ENCODE results near the gene MARVELD3.

The MARVELD3 gene

DNA sequence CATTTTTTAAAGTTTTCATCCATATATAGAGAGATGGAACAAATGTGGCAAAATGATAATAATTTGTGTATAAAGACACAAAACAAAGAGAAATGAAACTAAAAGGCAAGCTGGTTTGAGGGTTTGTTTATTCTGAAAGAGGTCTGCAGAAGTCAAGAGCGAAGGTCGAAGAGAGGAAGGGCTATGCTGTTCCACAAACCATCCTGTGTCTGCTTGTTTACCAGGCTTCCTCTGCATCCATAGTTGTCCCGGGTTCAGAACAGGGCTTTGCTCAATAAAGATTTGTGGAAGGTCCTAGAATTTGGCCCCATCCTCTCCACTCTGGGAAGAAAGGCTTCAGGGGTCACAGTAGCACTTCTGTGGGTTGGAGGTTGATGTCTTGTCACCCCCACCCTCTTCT, 2.4 kb upstream of the MARVELD3 start:
- DNase-seq: no peak

DNA sequence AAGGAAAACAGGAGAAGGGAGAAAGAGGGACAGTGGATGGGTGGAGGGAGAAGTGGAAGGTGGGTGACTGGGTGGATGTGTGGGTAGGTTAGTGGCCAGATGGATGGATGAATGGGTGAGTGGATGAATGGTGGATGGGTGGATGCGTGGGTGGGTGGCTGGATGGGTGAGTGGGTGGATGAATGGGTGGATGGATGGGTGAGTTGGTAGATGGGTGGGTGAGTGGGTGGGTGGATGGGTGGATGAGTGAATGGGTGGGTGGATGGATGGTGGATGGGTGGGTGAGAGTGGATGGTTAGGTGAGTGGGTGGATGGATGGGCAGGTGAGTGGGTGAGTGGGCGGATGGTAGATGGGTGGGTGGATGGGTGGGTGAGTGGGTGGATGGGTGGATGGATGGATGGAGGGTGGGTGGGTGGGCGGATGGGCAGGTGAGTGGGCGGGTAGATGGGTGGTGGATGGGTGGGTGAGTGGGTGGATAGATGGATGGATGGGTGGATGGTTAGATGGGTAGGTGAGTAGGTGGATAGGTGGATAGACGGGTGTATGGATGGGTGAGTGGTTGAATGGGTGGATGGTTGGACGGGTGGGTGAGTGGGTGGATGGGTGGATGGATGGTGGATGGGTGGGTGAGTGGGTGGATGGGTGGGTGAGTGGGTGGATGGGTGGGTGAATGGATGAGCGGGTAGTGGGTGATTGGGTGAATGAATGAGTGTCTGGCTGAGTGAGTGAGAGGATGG, 702 bp upstream of the MARVELD3 start:
- no peak for DNase-seq

DNA sequence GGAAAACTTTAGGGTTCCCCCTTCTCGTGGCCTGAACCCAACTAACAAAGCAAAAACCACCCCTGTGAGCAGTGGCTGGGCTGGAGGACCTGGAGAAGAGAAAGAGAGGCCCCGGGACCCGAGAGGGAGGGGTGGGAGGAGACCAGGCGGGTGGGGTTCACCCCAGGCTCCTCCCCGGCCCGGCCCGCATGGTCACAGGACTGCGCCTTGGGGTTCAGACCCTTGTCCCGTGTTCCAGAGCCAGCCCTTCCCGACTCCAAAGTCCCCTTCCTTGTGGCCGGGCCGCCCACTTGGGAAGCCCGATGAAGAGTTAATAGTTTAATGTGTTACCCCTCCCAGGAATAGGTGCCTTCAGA, 852 bp downstream of the MARVELD3 start:
- no peak for DNase-seq

DNA sequence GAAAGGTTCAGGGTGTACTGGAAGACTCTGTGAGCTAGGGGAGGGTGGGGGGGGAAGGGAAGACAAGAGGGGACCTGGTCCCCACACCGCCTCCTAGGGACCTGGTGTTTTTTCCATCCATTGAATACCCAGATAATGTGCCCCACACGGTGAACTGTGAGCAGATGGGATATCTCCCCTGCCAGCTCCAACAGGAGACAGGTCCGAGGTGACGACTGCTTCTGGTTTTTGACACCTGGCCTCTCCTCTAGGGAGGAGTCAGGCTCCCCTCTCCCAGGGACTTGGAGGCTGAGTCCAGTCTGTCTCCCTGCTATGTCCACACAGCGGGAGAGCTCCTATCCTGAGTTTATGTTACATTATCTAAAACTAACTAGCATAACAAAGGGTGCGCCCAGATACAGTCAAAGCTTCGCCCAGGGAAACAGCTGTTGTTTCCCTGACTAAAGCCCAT, 1.8 kb downstream of the MARVELD3 start:
- no peak for DNase-seq

DNA sequence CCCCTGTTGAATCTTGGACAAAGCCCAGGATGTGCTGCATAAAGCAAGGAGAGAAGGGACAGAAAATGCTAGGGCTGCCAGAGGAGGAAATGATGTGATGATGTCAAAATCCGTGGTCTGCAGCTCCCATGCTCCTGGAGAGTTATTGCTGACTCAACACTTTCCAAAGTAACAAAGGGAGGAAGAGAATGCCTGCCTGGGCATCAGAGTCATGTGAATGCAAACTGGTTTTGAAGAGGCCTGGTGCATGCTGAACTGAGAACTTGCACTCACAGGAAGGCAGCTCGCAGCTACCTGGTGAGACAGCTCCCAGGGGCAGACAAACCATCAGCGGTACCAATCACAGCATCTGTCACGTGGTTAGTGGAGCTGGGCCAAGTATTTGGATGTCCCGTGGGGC, 2.8 kb downstream of the MARVELD3 start:
- no peak for DNase-seq

GRCh38 chr16:71629278-71630016, 3.5 kb downstream of the MARVELD3 start:
- no peak for DNase-seq

GRCh38 chr16:71630808-71631207, 4.8 kb downstream of the MARVELD3 start:
- no peak for DNase-seq

DNA sequence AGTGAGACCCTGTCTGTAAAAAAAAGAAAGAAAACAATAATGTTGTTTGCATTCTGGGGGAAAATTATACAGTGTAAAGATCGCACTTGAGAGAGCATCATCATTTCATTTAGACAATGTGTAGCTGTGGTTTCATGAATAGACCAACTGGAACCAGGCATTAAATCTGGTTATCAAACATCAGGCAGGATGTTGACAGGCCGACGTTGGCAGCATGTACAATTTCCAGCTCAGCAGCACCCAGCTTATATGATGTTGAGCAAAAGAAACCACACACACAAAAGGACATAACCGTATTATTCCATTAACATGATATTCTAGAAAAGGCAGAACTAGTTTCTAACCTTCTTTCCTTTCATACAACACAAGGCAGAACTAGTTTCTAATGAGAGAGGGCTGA, 5.8 kb downstream of the MARVELD3 start:
- DNase-seq: no peak

DNA sequence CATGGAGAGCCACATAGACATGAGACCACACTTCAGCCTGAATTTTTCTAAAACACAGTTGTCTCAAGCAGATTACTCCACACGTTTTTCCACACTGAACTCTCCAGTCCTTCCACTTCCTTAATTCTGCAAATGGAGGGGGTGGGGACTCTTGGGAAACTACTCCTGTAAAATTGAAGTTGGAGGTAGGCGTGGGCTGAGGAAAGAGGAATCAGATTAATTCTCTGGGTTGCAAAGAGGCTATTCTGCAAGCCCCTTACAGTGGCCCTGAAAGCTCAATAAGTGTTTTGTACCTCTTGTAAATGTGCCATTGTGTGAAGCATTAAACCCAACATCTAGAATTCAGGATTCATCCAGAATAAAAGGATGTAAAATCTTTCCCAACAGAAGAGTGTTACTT, 9.6 kb downstream of the MARVELD3 start:
- no peak for DNase-seq

GRCh38 chr16:71637398-71637797, 11.4 kb downstream of the MARVELD3 start:
- no peak for DNase-seq

- no peak for DNase-seq
Observed at GRCh38 chr16:71645450-71645849, 19.5 kb downstream of the MARVELD3 start.

GRCh38 chr16:71647391-71647790, 21.4 kb downstream of the MARVELD3 start:
- DNase-seq: no peak

- DNase-seq: no peak
Observed at GRCh38 chr16:71648162-71648561, 22.2 kb downstream of the MARVELD3 start.

GRCh38 chr16:71648921-71649320, 22.9 kb downstream of the MARVELD3 start:
- no peak for DNase-seq

DNA sequence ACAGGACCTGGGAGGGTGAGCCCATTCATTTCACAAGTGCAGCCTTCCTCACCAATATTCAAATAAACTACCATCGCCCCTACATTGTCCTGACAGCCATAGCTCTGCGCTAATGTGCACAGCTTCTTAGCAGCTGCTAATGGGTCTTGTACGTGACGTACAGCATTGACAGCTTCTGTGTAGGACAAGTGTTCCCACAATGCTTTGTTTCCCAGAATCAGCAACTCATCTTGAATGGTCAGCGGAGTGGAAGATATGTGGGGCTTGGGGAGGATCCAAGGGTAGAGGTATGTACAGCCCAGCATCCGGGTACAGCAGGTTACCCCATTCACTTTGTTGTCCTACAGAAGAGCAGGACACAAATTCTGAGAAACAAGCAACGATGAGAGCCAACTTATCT, 23.7 kb downstream of the MARVELD3 start:
- DNase-seq: no peak

DNA sequence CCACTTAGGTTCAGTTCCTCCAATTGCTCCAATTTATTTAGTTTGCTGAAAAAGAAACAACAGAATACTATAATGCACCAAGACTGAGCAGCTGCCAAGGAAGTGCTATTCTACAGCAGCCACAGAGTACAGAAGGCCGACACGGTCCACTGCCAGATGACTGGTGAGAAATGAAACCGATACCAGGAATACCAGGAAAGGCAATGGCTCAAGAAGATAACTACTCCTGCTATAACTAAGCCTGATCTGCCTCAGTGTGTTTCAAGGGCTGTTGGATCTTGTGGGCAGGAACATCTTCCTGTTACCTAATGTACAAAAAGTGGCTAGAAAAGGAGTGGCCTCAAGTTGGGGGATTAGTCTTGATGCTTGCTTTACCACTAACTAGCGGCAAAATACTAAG, 32.8 kb downstream of the MARVELD3 start:
- no peak for DNase-seq

DNA sequence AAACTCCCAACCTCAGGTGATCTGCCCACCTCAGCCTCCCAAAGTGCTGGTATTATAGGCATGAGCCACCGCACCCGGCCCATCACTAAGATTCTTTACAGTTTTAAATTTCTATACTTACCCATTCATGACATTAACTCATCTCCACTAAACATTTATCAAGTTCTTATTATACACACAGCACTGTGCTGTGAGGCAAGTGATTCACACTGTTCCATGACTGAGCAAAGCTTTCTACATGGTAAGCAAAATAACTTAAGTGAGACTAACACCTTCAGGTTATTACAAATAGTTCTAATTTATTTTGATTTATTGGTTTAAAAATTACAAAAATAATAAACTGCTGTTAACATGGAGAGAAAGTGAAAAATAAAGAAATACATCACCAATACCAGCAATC, 33.5 kb downstream of the MARVELD3 start:
- no peak for DNase-seq

- no peak for DNase-seq
Observed at GRCh38 chr16:71666264-71666663, 40.3 kb downstream of the MARVELD3 start.

DNA sequence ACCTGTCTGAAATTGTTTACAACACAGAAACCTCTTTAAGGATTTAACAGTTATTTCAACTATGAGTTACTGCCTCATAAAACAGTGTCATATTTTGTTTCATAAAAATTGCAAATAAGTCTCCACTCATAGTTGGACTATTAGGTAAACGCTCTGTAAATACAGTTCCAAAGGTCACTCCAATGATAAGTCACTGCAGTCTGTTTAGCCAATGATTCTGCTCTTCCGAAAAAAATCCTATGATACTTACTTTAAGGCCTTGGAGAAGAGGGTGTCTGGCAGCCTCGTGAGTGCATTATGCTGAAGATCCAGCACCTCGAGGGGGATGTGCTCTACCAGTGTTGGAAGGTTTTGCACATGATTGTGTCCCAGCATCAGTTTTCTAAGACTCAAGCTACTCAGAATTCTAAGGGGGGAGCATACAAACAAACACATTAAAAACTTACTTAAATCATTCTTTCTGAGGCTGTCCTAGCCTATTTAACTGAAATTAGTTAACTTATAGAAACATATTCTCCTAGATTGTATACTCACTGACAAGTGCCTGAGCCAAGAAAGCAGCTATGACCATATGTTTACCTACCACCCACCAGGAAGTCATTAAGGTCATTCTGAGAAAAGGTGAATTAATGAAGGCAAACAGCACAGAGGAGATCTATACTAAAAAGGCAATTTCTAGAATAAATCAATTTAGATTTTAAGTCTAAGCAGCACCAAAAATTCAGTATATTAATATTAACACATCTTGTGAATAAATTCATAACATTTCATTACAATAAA, 41.1 kb downstream of the MARVELD3 start:
- DNase-seq: no peak

DNA sequence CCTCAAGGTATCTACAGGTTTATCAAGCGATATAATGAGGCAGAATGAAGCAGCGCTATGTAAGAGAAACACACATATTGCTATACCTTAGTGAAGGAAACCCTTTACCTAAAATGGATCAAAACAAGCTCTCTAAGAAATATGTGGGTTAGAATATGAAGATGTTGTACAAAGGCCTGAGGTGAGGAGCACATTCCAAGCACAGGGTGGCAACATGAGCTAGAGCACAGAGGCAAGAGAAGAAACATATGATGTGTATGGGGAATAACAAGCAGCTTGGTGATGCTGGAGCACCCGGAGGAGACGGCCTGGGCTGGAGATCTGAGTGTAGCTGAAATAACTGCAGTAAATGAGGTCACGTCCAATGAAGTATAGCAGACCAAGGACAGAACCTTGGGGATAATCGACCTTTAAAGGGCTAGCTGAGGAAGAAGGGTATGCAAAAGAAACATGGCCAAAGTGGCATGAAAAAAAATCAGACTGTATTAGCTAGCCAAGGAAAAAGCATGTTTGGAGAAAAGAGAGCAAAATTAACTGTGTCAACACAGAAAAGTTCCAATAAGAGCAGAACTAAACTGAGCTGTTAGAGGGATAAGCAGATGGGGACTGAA, 44.0 kb downstream of the MARVELD3 start:
- no peak for DNase-seq

DNA sequence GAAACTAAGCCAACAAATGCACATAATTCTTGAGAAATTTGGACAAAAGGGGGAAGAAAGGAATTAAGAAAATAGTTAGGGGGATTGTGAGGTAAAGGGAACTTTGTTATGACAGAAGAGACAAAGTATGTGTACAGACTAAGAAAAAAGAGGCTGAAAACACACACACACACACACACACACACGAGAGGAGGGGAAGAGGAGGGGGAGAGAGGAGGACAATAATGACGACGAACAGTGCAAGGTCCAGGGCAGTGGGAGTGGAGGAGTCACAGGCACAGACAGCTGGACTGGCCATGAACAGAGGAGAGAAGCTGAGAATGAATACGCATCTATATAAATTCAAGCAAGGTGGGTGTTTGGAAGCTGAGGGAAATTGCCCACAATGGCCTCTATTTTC, 44.6 kb downstream of the MARVELD3 start:
- no peak for DNase-seq

DNA sequence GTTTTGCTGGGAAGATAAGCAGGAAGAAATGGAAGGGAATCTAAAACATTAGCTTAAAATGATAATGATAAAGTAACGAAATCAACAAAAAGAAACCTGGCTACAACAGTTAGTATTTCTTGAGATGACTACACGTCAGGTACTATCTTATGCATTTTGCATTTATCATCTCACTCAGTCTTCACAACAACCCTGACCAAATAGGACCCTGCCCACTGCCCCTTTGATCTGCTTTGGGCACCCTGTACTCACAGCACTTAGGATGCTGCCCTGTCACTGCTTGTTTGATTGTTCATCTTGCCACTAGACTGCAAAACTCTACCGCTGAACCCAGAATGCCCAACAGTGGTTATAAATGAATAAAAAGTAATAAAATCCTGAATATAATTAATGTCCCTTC, 45.2 kb downstream of the MARVELD3 start:
- no peak for DNase-seq

DNA sequence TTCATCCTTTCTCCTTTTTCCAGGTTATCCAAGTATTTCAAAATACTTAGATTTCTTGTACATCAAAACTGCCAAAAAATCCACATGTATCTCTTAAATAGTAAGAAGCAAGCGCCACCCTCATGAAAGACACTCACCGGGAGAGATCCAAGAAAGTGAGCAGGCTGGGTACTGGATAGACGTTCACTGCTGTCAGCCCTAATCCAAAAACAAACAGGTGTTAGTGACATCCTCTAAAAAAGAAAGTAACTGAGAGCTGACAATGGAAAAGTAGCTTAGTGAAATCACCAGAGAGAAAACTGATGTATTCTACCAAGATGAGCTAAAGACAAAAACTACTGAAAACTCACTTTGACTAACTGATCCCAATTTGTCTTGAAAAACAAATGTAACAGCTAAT, 46.1 kb downstream of the MARVELD3 start:
- no peak for DNase-seq

Data from CD4-positive, alpha-beta T cell treated with Interleukin-4 for 1 hour (primary cell).